Sciatic nerve (tissue), 2 donors: ENCODE measurements around the gene MAP7. TPM values are rescaled to one million over a fixed set of nuclear protein-coding genes. Genes with fewer than 3 reads are reported as not detected.

Experiments
- ATAC-seq: fragments of 200-7000 bp; cut with Tn5 transposase; one replicate; pipeline ENCODE4 v1.9.1; 2020; ENCODE audit warnings: mild to moderate bottlenecking, moderate library complexity
- DNase-seq: peaks from one replicate; pipeline ENCODE4 v3.0.0-alpha.2; 2020; ENCODE audit warnings: low spot score
- intact Hi-C: fragments of 100-400 bp; cut with DNase I; formaldehyde crosslinking; loops from one replicate; pipeline ENCODE4 v1.14.2; 2022
- total RNA-seq: library from RNA; stranded (reverse); fragmentation: NEBNext Ultra II Directional; extraction: Animal tissue kit (Norgen Biotek cat#: 25700); gene quantifications from one replicate; pipeline ENCODE4 v1.2.1, GENCODE V29; 2021
- donor health status: DM: no; HTN: no; CAD: no.
- donor health status: DM: no; HTN: no; CAD: no.

The MAP7 gene
- total RNA-seq, 1 donor from 2014 or later, result 1.2 TPM

GRCh38 chr6:136567688-136568087 lies 17.5 kb upstream of the MAP7 start:
- DNase-seq, result no peak
- intact Hi-C loops, result no loop called here
- ATAC-seq, result no peak

GRCh38 chr6:136566851-136567250 lies 16.6 kb upstream of the MAP7 start:
- intact Hi-C loops, result no loop called here
- no peak for DNase-seq

GRCh38 chr6:136566007-136566487 lies 15.8 kb upstream of the MAP7 start:
- no peak for ATAC-seq
- DNase-seq, result no peak
- intact Hi-C loops, result no loop called here

More at GRCh38 chr6:136566851-136567250, 16.6 kb upstream of the MAP7 start:
- no peak for ATAC-seq

GRCh38 chr6:136564180-136564579 lies 14.0 kb upstream of the MAP7 start:
- DNase-seq (no peak), ATAC-seq (no peak)
- intact Hi-C loops, result no loop called here

GRCh38 chr6:136563386-136564152 lies 13.3 kb upstream of the MAP7 start:
- intact Hi-C loops, result no loop called here
- no peak for DNase-seq
- no peak for ATAC-seq

GRCh38 chr6:136562211-136562610 lies 12.0 kb upstream of the MAP7 start:
- intact Hi-C loops, result no loop called here
- ATAC-seq, result no peak
- no peak for DNase-seq

GRCh38 chr6:136553166-136553787 lies 3.1 kb upstream of the MAP7 start:
- ATAC-seq, result no peak
- intact Hi-C loops, result no loop called here
- no peak for DNase-seq

GRCh38 chr6:136552054-136552453 lies 1.8 kb upstream of the MAP7 start:
- intact Hi-C loops, result no loop called here
- ATAC-seq, result no peak

GRCh38 chr6:136551103-136551502 lies 881 bp upstream of the MAP7 start:
- intact Hi-C loops, result no loop called here
- no peak for DNase-seq

More at GRCh38 chr6:136552054-136552453, 1.8 kb upstream of the MAP7 start:
- DNase-seq, result no peak

GRCh38 chr6:136550045-136550329 lies 235 bp downstream of the MAP7 start:
- DNase-seq, result no peak
- intact Hi-C loops, result no loop called here
- ATAC-seq, result peak; percentile 41

More at GRCh38 chr6:136551103-136551502, 881 bp upstream of the MAP7 start:
- ATAC-seq, result no peak

- intact Hi-C loops, result no loop called here
- ATAC-seq (peak; percentile 24), DNase-seq (no peak)
These were observed 750 bp downstream of the MAP7 start for GRCh38 chr6:136549300-136550044.

- intact Hi-C loops, result no loop called here
- no peak for DNase-seq
- no peak for ATAC-seq
These were observed 1.5 kb downstream of the MAP7 start for GRCh38 chr6:136548582-136549299.

GRCh38 chr6:136547871-136548270 lies 2.4 kb downstream of the MAP7 start:
- intact Hi-C loops, result no loop called here
- no peak for DNase-seq
- no peak for ATAC-seq

GRCh38 chr6:136547336-136547735 lies 2.9 kb downstream of the MAP7 start:
- no peak for DNase-seq
- no peak for ATAC-seq
- intact Hi-C loops, result no loop called here

- ATAC-seq (no peak), DNase-seq (no peak)
- intact Hi-C loops, result no loop called here
These were observed 3.9 kb downstream of the MAP7 start for GRCh38 chr6:136546331-136546730.

GRCh38 chr6:136544326-136544725 lies 5.9 kb downstream of the MAP7 start:
- intact Hi-C loops, result no loop called here
- ATAC-seq, result no peak
- no peak for DNase-seq

- no peak for ATAC-seq
- DNase-seq, result no peak
- intact Hi-C loops, result no loop called here
These were observed 8.8 kb downstream of the MAP7 start for GRCh38 chr6:136541395-136541794.

- intact Hi-C loops, result no loop called here
- ATAC-seq, result no peak
- no peak for DNase-seq
These were observed 10.1 kb downstream of the MAP7 start for GRCh38 chr6:136539967-136540652.

- intact Hi-C loops, result no loop called here
- DNase-seq (no peak), ATAC-seq (no peak)
These were observed 11.4 kb downstream of the MAP7 start for GRCh38 chr6:136538836-136539235.
